Measurements from ENCODE around the gene SIRT6. TPM values are rescaled to one million over a fixed set of nuclear protein-coding genes. Genes with fewer than 3 reads are reported as not detected.

The SIRT6 gene
- total and polyA plus RNA-seq, 9 of the 15 experiments (the other 6 are each of a cell fraction or from before 2014, with no cell fraction given), result 1.4 to 41.1 (median 10.2) TPM

DNA sequence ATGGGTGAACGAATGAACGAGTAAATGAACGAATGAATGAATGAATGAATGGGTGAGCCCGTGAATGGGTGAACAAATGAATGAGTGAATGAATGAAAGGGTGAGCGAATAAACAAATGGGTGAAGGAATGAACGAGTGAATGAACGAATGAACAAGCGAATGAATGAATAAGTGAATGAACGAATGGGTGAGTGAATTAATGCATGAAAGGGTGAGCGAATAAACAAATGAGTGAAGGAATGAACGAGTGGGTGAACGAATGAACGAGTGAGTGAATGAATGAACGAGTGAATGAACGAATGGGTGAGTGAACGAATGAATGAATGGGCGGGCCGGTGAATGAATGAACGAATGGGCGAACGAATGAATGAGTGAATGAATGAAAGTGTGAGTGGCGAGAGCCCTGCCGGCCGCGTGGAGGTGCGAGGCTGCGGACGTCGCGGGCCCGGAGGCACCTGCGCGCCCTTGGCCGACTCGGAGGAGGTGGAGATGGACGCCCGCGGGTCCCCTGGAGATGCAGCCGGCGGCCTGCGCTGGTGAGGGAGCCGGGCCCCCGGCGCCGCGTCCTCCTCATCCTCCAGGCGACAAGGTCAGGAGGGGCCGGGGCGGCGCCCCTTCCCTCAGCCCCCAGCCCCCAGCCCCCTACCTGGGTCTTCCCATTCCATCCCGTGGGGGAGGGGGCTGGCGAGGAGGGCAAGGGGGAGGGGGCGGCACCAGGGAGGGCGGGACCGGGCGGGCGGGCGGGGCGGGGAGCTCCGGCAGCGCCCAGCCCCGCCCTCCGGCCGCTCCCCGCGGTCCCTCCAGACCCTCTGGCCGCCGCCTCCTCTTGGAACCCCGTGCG, 15.5 kb upstream of the SIRT6 start (continued):
- TF ChIP-seq, protein P1, sequence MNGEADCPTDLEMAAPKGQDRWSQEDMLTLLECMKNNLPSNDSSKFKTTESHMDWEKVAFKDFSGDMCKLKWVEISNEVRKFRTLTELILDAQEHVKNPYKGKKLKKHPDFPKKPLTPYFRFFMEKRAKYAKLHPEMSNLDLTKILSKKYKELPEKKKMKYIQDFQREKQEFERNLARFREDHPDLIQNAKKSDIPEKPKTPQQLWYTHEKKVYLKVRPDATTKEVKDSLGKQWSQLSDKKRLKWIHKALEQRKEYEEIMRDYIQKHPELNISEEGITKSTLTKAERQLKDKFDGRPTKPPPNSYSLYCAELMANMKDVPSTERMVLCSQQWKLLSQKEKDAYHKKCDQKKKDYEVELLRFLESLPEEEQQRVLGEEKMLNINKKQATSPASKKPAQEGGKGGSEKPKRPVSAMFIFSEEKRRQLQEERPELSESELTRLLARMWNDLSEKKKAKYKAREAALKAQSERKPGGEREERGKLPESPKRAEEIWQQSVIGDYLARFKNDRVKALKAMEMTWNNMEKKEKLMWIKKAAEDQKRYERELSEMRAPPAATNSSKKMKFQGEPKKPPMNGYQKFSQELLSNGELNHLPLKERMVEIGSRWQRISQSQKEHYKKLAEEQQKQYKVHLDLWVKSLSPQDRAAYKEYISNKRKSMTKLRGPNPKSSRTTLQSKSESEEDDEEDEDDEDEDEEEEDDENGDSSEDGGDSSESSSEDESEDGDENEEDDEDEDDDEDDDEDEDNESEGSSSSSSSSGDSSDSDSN (IDR thresholded peaks at IDR 0.05; ENCODE audit: borderline replicate concordance in 1 of 2, low read depth in 2 of 2, low read length in 2 of 2), result peak in 1 of 2 experiments; percentile 20; a peak in 1 of 4 replicates
- TF ChIP-seq ZNF431 (CRISPR knock-in tag; IDR thresholded peaks at IDR 0.05) (peak; percentile 60; the same call in 1 of the 2 replicates), ZBTB7A (IDR thresholded peaks at IDR 0.05; ENCODE audit: borderline replicate concordance, control insufficient read depth, low read depth, low read length) (peak; percentile 7; the same call in 1 of the 2 replicates), CXXC5 (CRISPR knock-in tag; IDR thresholded peaks at IDR 0.05) (peak; percentile 29; the same call in 1 of the 2 replicates), HDGF (IDR thresholded peaks at IDR 0.05) (no peak), NR3C1 (CRISPR knock-in tag; IDR thresholded peaks at IDR 0.05) (no peak), ZFX (CRISPR knock-in tag; IDR thresholded peaks at IDR 0.05) (peak; percentile 61), SMAD4 (CRISPR knock-in tag; conservative IDR thresholded peaks at IDR 0.05) (no peak), THRAP3 (IDR thresholded peaks at IDR 0.05; ENCODE audit: borderline replicate concordance) (peak; percentile 65; the same call in 1 of the 2 replicates), ZNF408 (CRISPR knock-in tag; IDR thresholded peaks at IDR 0.05; ENCODE audit: low read depth) (no peak), HCFC1 (IDR thresholded peaks at IDR 0.05; ENCODE audit: low read depth, low read length) (no peak), HMG20A (CRISPR knock-in tag; conservative IDR thresholded peaks at IDR 0.05) (no peak), FOXM1 (IDR thresholded peaks at IDR 0.05; ENCODE audit: low read depth) (no peak), FOXM1 (CRISPR knock-in tag; IDR thresholded peaks at IDR 0.05; ENCODE audit: low read depth) (no peak), ETV6 (IDR thresholded peaks at IDR 0.05; ENCODE audit: borderline replicate concordance in 1 of 2, low read depth in 2 of 2, low read length in 1 of 2) (no peak), ETV6 (CRISPR knock-in tag; IDR thresholded peaks at IDR 0.05; ENCODE audit: borderline replicate concordance) (no peak), CHD1 (IDR thresholded peaks at IDR 0.05; ENCODE audit: low read length) (no peak), NFIC (IDR thresholded peaks at IDR 0.05) (no peak), HOXB6 (CRISPR knock-in tag; IDR thresholded peaks at IDR 0.05; ENCODE audit: borderline replicate concordance) (no peak), ZNF384 (IDR thresholded peaks at IDR 0.05; ENCODE audit: low read depth, low read length) (no peak), SPI1 (IDR thresholded peaks at IDR 0.05; ENCODE audit: borderline replicate concordance, low read depth, low read length) (no peak), ZNF184 (CRISPR knock-in tag; IDR thresholded peaks at IDR 0.05) (no peak), NONO (IDR thresholded peaks at IDR 0.05; ENCODE audit: low read depth in 2 of 2, low read length in 1 of 2) (no peak), TSC22D4 (tag; IDR thresholded peaks at IDR 0.05) (peak; percentile 98), BHLHE40 (IDR thresholded peaks at IDR 0.05; ENCODE audit: low read length) (no peak), TGIF2 (CRISPR knock-in tag; IDR thresholded peaks at IDR 0.05) (no peak), NCOA1 (IDR thresholded peaks at IDR 0.05; ENCODE audit: low read depth) (no peak), NRF1 (conservative IDR thresholded peaks at IDR 0.05 in 1 of 2, IDR thresholded peaks at IDR 0.05 in 1 of 2) (0 out of 4 replicates have a peak, but pooled peaks of 1 of the 2 experiments have one; percentile 27)

All from K562 (cell line).